Cardiac muscle cell (in vitro differentiated cells and primary cell): ENCODE measurements around the gene SLC16A9. TPM values are rescaled to one million over a fixed set of nuclear protein-coding genes. Genes with fewer than 3 reads are reported as not detected.

Source experiments
- polyA plus RNA-seq: library from polyadenylated mRNA; unstranded; fragments of >200 nt; fragmentation: Nextera tagmentation; extraction: Ambion mirVana; gene quantifications from 2 replicates; pipeline ENCODE4 v1.2.1, GENCODE V29; 2016
- total RNA-seq: library from RNA; depleted of rRNA; stranded (reverse); fragments of >200 nt; gene quantifications from 2 replicates; pipeline ENCODE4 v1.2.3, GENCODE V29; 2016

The SLC16A9 gene
- total and polyA plus RNA-seq, 2 experiments from 2014 or later, result 3.0 to 3.5 TPM

Other genes with a start within 250 kb of the SLC16A9 start
- not detected in 2 replicates for gene MRLN, start 43.6 kb upstream of the SLC16A9 start, total RNA-seq
- not detected in 2 replicates for gene MRLN, start 43.6 kb upstream of the SLC16A9 start, polyA plus RNA-seq
- 15.8 and 22.2 TPM in 2 replicates for gene CCDC6, start 196.7 kb upstream of the SLC16A9 start, total RNA-seq
- gene CCDC6, start 196.7 kb upstream of the SLC16A9 start, polyA plus RNA-seq, result 11.0 and 14.5 TPM in 2 replicates